Jurkat, Clone E6-1 (cell line): Measurements from ENCODE around the gene TUBB4A.

Experiments
- DNase-seq: peaks from one replicate; pipeline ENCODE4 v3.0.0-alpha.2; 2011; ENCODE audit warnings: low read depth, low spot score
- H3K4me3 ChIP-seq: 2 replicates; pipeline ENCODE4 v1.5.1; 2011; ENCODE audit warnings: mild to moderate bottlenecking, low read length, control low read depth, moderate library complexity

The TUBB4A gene

GRCh38 chr19:6500837-6501739, 1.0 kb downstream of the TUBB4A start:
- H3K4me3 ChIP-seq = no peak overlapping the region; the same call in 1 of the 2 replicates
- no peak for DNase-seq

GRCh38 chr19:6499052-6499790, 2.9 kb downstream of the TUBB4A start:
- H3K4me3 ChIP-seq = no peak overlapping the region
- no peak for DNase-seq

GRCh38 chr19:6498294-6499036, 3.6 kb downstream of the TUBB4A start:
- H3K4me3 ChIP-seq = no peak overlapping the region
- DNase-seq = no peak

GRCh38 chr19:6495947-6496346, 6.2 kb downstream of the TUBB4A start:
- DNase-seq = no peak

GRCh38 chr19:6494438-6495036, 7.6 kb downstream of the TUBB4A start:
- no peak overlapping the region for H3K4me3 ChIP-seq
- DNase-seq = no peak

More at GRCh38 chr19:6495947-6496346, 6.2 kb downstream of the TUBB4A start:
- no peak overlapping the region for H3K4me3 ChIP-seq

- H3K4me3 ChIP-seq = no peak overlapping the region
- no peak for DNase-seq
Measured at GRCh38 chr19:6491802-6492592, 10.1 kb downstream of the TUBB4A start.

- no peak for DNase-seq
- H3K4me3 ChIP-seq = no peak overlapping the region
Measured at GRCh38 chr19:6490134-6490533, 12.0 kb downstream of the TUBB4A start.

GRCh38 chr19:6489278-6490061, 12.6 kb downstream of the TUBB4A start:
- no peak for DNase-seq
- H3K4me3 ChIP-seq = no peak overlapping the region

GRCh38 chr19:6484831-6485230, 17.3 kb downstream of the TUBB4A start:
- DNase-seq = no peak
- H3K4me3 ChIP-seq = no peak overlapping the region

GRCh38 chr19:6484230-6484629, 17.9 kb downstream of the TUBB4A start:
- no peak overlapping the region for H3K4me3 ChIP-seq
- DNase-seq = no peak

GRCh38 chr19:6483235-6483634, 18.9 kb downstream of the TUBB4A start:
- H3K4me3 ChIP-seq = no peak overlapping the region
- DNase-seq = no peak

GRCh38 chr19:6482343-6482686, 19.8 kb downstream of the TUBB4A start:
- peak overlapping the region; percentile 88; the same call in 1 of the 2 replicates for H3K4me3 ChIP-seq
- DNase-seq = no peak

GRCh38 chr19:6481541-6482342, 20.4 kb downstream of the TUBB4A start, which contains the start of gene DENND1C:
DENND1C (minus strand) TSS chr19:6481787; CDS start chr19:6481695, 92 bp downstream.
- DNase-seq = peak; percentile 67
- peak within 1 kb of the TSS; percentile 88 for H3K4me3 ChIP-seq

GRCh38 chr19:6480848-6481415, 21.2 kb downstream of the TUBB4A start:
- H3K4me3 ChIP-seq = peak overlapping the region; percentile 88
- peak; percentile 44 for DNase-seq

- DNase-seq = no peak
- no peak overlapping the region for H3K4me3 ChIP-seq
Measured at GRCh38 chr19:6479836-6480398, 22.2 kb downstream of the TUBB4A start.

- no peak for DNase-seq
- H3K4me3 ChIP-seq = no peak overlapping the region
Measured at GRCh38 chr19:6478815-6479214, 23.3 kb downstream of the TUBB4A start.
